Mesenteric fat pad (tissue), 1 donor: ENCODE results near the gene SP7. TPM values are rescaled to one million over a fixed set of nuclear protein-coding genes. Genes with fewer than 3 reads are reported as not detected.

ENCODE experiments used
- DNase-seq: peaks from one replicate; pipeline ENCODE4 v3.0.0-alpha.2; 2020; ENCODE audit warnings: low spot score
- total RNA-seq: library from RNA; stranded (reverse); fragmentation: NEBNext Ultra II Directional; extraction: Animal tissue kit (Norgen Biotek cat#: 25700); gene quantifications from one replicate; pipeline ENCODE4 v1.2.1, GENCODE V29; 2021
- donor health status: DM: yes; HTN: yes; CAD: no.

SP7 gene
- total RNA-seq, 1 donor from 2014 or later: not detected

- DNase-seq: no peak
Observed at GRCh38 chr12:53279283-53279869, 56.8 kb downstream of the SP7 start.

- DNase-seq: no peak
Observed at GRCh38 chr12:53277981-53278380, 58.2 kb downstream of the SP7 start.

Other genes starting within 250 kb of the SP7 start
- 195 TPM for gene IGFBP6, start 238.7 kb downstream of the SP7 start, total RNA-seq
- not detected for gene SOAT2, start 232.9 kb downstream of the SP7 start, total RNA-seq
- 39.7 TPM for gene ZNF740, start 155.6 kb downstream of the SP7 start, total RNA-seq
- gene CSAD, start 155.4 kb downstream of the SP7 start, total RNA-seq: 296 TPM
- 2.3 TPM for gene ITGB7, start 129.1 kb downstream of the SP7 start, total RNA-seq
- 18.0 TPM for gene RARG, start 104.1 kb downstream of the SP7 start, total RNA-seq
- 0.67 TPM for gene ESPL1, start 68.1 kb downstream of the SP7 start, total RNA-seq
- 371 TPM for gene PFDN5, start 40.8 kb downstream of the SP7 start, total RNA-seq
- gene MYG1, start 36.7 kb downstream of the SP7 start, total RNA-seq: 41.4 TPM
- gene AAAS, start 14.7 kb downstream of the SP7 start, total RNA-seq: 36.4 TPM
- gene SP1, start 43.8 kb upstream of the SP7 start, total RNA-seq: 60.5 TPM
- gene AMHR2, start 87.5 kb upstream of the SP7 start, total RNA-seq: not detected
- 119 TPM for gene PRR13, start 105.4 kb upstream of the SP7 start, total RNA-seq
- 722 TPM for gene PCBP2, start 115.7 kb upstream of the SP7 start, total RNA-seq
- gene MAP3K12, start 163.1 kb upstream of the SP7 start, total RNA-seq: 12.2 TPM
- gene TARBP2, start 164.9 kb upstream of the SP7 start, total RNA-seq: 16.8 TPM
- gene NPFF, start 171.1 kb upstream of the SP7 start, total RNA-seq: not detected